DOHH2 (cell line): ENCODE measurements around the gene TIPIN.

Source experiments
- EZH2phosphoT487 ChIP-seq: fragments of 200-600 bp; sonication (generic); IDR thresholded peaks from 2 replicates; pipeline ENCODE4 v1.6.1; 2017; ENCODE audit warnings: borderline replicate concordance, mild to moderate bottlenecking, antibody characterized with exemption, low read length, moderate library complexity, mixed read lengths
- TF ChIP-seq, protein P1 (sequence below): fragments of 200-600 bp; sonication (generic); IDR thresholded peaks from one replicate; pipeline ENCODE4 v1.5.1; 2014; ENCODE audit warnings: antibody characterized with exemption, mild to moderate bottlenecking, low read depth, low read length; ENCODE audit not compliant: poor library complexity, severe bottlenecking

DNA sequence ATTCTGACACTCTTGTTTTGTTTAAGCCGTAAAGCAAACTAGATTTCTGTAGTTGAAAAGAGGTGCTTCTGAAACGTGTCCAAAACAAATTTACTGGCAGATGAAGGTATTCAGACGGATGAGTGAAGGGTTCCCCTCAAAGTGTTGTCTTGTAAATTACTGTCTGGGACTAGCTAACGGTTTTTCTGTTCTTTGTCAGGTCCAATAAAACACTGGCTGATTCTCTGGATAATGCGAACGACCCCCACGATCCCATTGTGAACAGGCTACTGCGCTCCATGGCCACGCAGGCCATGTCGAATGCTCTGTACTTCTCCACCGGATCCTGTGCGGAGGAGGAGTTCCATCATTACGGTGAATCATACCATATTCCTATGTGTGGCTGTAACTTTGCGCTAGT, 27.7 kb downstream of the TIPIN start:
- TF ChIP-seq, protein P1, sequence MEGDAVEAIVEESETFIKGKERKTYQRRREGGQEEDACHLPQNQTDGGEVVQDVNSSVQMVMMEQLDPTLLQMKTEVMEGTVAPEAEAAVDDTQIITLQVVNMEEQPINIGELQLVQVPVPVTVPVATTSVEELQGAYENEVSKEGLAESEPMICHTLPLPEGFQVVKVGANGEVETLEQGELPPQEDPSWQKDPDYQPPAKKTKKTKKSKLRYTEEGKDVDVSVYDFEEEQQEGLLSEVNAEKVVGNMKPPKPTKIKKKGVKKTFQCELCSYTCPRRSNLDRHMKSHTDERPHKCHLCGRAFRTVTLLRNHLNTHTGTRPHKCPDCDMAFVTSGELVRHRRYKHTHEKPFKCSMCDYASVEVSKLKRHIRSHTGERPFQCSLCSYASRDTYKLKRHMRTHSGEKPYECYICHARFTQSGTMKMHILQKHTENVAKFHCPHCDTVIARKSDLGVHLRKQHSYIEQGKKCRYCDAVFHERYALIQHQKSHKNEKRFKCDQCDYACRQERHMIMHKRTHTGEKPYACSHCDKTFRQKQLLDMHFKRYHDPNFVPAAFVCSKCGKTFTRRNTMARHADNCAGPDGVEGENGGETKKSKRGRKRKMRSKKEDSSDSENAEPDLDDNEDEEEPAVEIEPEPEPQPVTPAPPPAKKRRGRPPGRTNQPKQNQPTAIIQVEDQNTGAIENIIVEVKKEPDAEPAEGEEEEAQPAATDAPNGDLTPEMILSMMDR, result no peak
- TF ChIP-seq EZH2phosphoT487, result no peak
